Measurements from ENCODE around the gene RFX8.
A peak's percentile ranks its signal among the peaks of the same experiment; 100 is the strongest.

RFX8 gene

GRCh38 chr2:101477556-101477955, 2.6 kb upstream of the RFX8 start:
- Histone ChIP-seq H3K27me3 (no peaks in the 10 kb centered on the region), H3K36me3 (no peaks in the 10 kb centered on the region), H3K4me1 (peaks cover 0 to 20% (median 10%) of the 10 kb centered on the region in 4 donors), H3K4me3 (no peak overlapping the region), H3K27ac (no peak overlapping the region), H3K9me3 (no peaks in the 10 kb centered on the region)
- DNase-seq = no peak
- TF ChIP-seq CTCF (IDR thresholded peaks at IDR 0.05) = no peak
- intact Hi-C loops (cut with DNase I; ENCODE audit: low total_unique reads) = no loop called here

- H3K27ac ChIP-seq = no peak overlapping the region
- no peak overlapping the region for H3K4me3 ChIP-seq
- no peak for TF ChIP-seq CTCF (IDR thresholded peaks at IDR 0.05)
- no peaks in the 10 kb centered on the region for H3K9me3 ChIP-seq
- H3K36me3 ChIP-seq = no peaks in the 10 kb centered on the region
- H3K4me1 ChIP-seq = peaks cover 0 to 20% (median 10%) of the 10 kb centered on the region in 4 donors
- intact Hi-C loops (cut with DNase I; ENCODE audit: low total_unique reads) = no loop called here
- DNase-seq = no peak
- no peaks in the 10 kb centered on the region for H3K27me3 ChIP-seq
These were observed 1.8 kb upstream of the RFX8 start for GRCh38 chr2:101476605-101477208.

GRCh38 chr2:101473911-101474701, 806 bp downstream of the RFX8 start:
- Histone ChIP-seq H3K9me3 (no peaks in the 10 kb centered on the region), H3K4me1 (peaks cover 0 to 20% (median 10%) of the 10 kb centered on the region in 4 donors), H3K4me3 (peak overlapping the region; percentile 58 to 59), H3K36me3 (no peaks in the 10 kb centered on the region), H3K27ac (peak overlapping the region; percentile 39 to 60), H3K27me3 (no peaks in the 10 kb centered on the region)
- intact Hi-C loops (cut with DNase I; ENCODE audit: low total_unique reads) = no loop called here
- TF ChIP-seq CTCF (IDR thresholded peaks at IDR 0.05) = no peak
- DNase-seq = peak; percentile 36 to 74

GRCh38 chr2:101473591-101473910, 1.4 kb downstream of the RFX8 start:
- no peaks in the 10 kb centered on the region for H3K36me3 ChIP-seq
- no peak for DNase-seq
- H3K4me1 ChIP-seq = peaks cover 0 to 20% (median 10%) of the 10 kb centered on the region in 4 donors
- TF ChIP-seq CTCF (IDR thresholded peaks at IDR 0.05) = no peak
- no peaks in the 10 kb centered on the region for H3K27me3 ChIP-seq
- intact Hi-C loops (cut with DNase I; ENCODE audit: low total_unique reads) = no loop called here
- peak overlapping the region; percentile 39 to 60 for H3K27ac ChIP-seq
- H3K9me3 ChIP-seq = no peaks in the 10 kb centered on the region
- peak overlapping the region; percentile 58 to 59 for H3K4me3 ChIP-seq

GRCh38 chr2:101469863-101470262, 5.0 kb downstream of the RFX8 start:
- Histone ChIP-seq H3K27me3 (no peaks in the 10 kb centered on the region), H3K4me1 (peaks cover 0 to 21% (median 9%) of the 10 kb centered on the region in 4 donors), H3K36me3 (no peaks in the 10 kb centered on the region), H3K27ac (no peak overlapping the region), H3K9me3 (no peaks in the 10 kb centered on the region), H3K4me3 (no peak overlapping the region)
- no peak for TF ChIP-seq CTCF (IDR thresholded peaks at IDR 0.05)
- no peak for DNase-seq
- intact Hi-C loops (cut with DNase I; ENCODE audit: low total_unique reads) = no loop called here

Data from tibial artery (tissue), 4 donors.